IPS DF 19.7 (cell line): ENCODE measurements around the gene CDYL.

Source experiments
- DNase-seq: peaks from one replicate; pipeline ENCODE4 v3.0.0-alpha.2; 2013; ENCODE audit warnings: low read depth, low spot score

CDYL gene

DNA sequence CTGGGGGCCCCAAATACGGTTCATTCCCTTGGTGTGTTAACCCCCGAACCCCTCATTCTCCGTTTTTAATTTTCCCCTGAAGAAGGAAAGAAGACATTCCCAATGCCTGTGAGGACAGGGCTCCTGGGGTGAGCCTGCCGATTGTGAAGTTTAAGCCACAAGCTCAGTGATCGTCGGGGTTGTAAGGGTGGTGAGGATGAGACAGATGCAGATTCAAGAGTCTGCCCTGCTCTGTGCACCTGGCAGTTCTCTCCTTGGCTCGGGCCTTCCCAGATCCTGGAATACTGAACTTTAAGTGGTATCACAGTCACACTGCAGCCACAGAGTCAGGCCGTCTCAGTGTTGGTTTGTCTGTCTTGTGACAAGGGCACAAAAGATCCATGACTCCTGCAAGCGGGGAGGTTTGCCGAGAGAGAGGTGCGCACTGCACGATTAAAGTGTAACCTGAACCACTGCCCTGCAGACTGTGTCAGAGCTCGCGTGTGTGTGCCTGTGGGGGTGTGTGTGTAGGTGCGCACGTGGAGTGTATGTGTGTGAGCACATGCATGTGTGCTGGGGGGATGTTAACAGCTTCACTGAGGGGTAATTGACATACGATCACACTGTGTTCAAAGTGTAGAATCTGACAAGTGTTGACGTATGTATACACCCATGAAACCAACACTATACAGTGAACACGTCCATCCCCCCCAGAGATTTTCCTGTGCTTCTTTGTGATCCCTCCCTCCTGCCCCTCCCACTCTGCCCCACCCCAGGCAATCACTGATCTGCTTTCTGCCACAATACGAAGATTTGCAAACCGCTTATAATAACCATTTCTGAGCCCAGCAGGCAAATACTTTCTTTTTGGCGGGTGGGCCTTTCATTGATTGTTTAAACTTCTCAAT, 188.7 kb downstream of the CDYL start:
- DNase-seq = no peak

DNA sequence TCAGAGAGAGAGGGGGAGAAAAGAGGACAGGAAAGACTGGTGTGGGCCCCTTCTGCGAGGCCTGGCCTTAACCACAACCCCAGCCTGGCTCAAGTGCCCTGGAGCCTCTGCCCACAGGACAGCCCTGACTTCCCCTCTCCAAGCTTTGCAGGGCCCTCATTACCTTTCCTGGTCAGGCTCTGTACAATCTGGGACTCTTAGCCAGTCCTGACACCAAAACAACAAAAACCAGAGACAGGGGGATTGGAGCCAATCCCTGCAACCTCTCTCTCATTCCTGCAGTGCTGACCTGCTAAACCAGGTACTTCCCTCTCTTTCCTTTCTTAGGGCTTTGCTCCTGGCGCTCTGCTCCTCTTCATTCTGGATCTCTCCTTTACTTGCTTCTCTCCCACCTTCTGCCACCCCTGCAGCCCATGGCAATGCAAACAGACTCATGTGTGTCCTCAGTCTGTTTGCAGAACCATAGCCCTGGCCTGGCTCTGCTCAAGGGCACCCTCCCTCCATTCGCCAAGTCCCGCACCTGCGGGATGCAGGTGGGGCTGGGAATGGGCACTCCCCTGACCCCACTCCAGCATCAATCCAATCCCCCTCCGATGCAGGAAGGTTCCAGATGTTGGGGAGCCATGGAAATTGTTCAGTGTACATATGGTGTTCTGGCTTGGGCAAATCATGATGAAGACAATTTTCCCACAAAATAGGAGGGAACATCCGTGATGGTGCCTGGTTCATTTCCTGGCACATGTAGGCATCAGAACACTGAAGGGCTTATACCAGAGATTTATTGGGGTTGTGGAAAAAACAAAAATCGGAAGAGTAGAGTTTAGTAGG, 189.6 kb downstream of the CDYL start:
- DNase-seq = no peak

DNA sequence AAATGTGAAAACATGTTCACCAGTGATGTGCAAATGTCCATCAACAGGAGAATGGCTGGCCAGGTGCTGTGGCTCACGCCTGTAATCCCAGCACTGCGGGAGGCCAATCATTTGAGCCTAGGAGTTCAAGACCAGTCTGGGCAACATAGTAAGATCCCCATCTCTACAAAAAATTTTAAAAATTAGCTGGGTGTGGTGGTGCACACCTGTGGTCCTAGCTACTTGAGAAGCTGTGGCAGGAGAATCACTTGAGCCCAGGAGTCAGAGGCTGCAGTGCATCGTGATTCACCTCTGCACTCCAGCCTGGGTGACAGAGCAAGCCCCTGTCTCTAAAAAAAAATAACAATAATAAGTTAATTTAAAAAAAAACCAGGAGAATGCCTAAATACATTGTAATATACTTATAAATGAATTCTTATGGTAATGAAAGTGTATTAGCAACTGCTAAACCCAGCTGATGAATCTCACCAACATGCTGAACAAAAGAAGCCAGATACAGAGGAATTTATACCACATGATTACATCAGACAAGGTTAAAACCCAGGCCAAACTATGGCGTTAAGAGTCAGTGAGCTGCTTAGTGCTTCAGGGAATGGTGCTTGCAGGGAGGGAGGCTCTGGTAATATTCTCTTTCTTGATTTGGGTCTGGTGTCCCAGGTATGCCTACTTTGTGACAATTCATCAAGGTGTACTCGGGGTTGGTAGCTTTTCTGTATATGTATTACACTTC, 191.3 kb downstream of the CDYL start:
- DNase-seq = no peak

DNA sequence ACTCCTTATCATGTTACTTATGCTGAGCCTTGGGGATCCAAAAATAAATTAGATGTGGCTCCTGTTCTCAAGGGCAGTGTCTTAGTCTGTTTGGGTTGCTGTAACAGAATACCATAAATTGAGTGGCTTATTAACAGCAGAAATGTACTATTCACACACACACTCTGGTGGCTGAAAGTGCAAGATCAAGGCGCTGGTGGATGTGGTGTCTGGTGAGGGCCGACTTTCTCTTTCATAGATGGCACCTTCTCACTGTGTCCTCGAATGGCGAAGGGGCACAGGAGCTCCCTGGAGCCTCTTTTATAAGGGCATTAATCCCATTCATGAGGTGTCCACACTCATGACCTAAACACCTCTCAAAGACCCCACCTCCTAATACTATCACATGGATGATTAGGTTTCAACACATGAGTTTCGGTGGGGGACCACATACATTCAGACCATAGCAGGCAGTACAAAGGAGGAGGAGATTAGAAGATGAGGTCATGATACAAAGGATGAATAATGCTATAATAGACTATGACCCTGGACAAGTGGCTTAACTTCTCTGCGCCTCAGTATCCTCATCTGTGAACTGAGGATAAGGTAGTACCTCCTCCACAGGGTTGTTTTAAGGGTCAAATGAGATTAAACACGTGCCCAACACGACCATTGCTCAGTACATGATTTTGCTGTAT, 193.5 kb downstream of the CDYL start:
- no peak for DNase-seq

DNA sequence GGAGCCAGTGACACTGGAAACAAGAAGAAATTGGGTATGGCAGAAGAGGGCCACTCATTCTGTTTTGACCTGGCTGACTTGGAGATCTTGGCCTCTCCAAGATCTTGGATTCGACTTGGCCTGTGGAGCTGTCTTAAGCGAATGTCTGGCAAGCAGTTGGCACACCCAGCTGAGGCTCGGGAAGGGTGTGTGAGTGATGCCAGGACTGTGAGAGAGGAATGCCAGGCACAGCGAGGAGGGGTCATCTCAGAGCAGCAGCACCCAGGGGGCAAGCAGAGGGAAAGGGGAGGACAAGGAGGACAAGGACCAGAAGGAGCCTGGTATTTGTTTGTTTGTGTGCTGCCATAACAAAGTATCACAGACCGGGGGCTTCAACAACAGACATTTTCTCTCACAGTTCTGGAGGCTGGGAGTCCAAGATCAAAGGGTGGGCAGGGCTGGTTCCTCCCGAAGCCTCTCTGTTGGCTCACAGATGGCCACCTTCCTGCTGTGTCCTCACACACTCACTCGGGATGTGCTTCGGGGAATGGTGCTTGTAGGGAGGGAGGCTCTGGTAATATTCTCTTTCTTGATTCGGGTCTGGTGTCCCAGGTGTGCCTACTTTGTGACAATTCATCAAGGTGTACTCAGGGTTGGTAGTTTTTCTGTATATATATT, 194.7 kb downstream of the CDYL start:
- no peak for DNase-seq

DNA sequence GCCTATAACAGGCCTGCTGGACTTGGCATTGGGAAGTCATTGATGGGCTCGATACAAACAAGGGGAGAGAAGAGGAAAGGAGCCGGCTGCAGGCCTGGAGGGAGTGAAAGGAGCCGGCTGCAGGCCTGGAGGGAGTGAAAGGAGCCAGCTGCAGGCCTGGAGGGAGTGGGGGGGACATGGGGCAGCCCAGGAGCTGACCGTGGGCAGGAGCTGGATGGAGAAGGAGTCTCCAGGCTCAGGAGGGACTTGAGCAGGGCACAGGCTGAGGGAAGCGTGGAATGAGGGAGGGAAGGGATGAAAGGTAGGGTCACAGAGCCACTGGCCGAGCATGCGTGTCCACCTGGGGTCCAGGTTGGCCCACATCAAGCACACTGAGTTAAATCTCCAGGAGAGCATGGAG, 195.6 kb downstream of the CDYL start:
- DNase-seq = no peak

DNA sequence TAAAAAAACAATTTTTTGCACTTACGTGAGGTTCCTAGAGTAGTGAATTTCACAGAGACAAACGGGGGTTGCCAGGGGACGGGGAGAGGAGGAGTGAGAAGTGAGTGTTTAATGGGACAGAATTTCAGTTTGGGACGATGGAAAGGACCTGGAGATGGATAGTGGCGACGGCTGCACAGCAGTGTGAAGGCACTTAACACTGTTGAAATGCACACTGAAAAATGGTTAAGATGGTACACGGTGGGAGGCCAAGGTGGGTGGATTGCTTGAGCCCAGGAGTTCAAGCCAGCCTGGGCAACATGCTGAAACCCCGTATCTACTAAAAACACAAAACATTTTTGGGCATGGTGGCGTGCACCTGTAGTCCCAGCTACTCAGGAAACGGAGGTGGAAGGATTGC, 196.2 kb downstream of the CDYL start:
- no peak for DNase-seq

DNA sequence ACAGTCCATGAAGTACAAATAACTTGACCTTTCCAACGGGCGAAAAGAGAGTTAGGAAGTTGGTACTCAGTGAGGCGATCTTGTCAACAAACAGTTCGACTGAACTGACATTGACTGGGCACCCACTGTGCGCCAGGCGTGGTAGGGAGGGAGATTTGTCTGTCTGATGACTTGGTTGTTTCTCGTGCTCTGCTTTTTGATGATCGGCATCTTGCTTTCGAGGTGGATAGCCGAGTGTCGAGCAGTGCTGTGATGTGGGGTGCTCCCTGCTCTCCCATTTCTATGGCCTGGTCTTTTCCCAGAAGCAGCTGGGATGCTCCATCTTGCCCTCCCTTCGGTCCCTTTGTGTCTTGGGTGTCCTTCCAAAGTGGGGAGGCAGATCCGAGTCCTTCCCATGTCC, 197.2 kb downstream of the CDYL start:
- DNase-seq = no peak

DNA sequence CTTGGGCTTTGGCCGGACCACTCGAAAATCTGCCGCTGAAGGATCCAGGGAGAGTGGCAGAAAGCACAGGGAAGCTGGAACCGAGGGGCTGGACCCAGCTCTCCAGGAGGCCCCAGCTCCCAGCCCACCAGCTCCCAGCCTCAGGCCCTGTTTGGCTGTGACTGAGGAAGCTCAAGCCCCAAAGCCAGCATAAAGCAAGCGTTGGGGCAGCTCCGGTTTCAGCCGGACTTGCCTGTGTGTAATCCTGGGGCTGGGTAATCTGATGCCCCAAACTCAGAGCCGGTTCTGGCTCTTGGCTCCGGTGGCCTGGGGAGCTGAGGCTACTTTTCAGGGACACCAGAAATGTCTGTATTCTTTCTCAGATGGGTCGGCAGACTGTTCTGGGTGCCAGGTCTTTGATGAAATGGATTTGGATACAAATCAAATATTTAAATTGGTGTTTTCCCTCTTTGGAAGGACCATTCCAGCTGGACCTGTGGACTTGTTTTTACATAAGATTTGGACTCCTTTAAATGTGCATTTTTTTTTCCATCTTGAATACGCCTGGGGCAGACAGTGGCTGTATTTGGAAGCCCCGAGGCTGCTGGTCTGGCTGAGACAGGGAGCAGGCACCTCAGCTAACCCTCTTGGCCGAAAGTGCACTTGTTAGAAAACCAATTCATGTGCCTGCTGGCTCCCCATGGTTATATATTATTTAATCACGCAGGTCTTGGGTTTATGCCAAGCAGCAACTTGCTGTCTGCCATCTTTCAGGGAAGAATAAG, 198.0 kb downstream of the CDYL start:
- peak; percentile 70 for DNase-seq

DNA sequence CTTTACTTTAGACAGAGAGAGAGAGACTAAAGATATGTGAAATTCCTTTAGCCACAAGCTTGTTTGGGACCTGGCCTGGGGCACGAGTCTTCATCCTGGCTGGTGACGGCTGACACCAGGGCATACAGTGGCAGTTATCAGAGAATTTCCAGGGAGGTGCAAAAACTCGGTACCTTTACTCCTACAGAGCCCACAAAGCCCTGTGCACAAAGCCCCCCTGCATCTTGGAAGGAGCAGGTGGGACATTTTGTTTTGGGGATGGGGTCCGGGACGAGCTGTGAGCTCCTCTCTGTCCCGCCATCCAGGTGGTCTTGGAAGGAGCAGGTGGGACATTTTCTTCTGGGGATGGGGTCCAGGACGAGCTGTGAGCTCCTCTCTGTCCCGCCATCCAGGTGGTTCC, 198.8 kb downstream of the CDYL start:
- no peak for DNase-seq

DNA sequence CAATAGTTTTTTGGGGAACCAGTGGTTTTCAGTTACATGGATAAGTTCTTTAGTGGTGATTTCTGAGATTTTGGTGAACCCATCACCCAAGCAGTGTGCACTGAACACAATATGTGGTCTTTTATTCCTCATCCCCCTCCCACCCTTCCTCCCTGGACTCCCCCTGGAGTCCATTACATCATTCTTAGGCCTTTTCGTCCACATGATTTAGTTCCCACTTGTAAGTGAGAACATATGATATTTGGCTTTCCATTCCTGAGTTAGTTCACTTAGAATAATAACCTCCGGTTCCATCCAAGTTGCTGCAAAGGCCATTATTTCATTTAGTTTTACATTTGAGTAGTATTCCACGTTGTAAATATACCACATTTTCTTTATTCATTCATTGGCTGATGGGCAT, 199.3 kb downstream of the CDYL start:
- DNase-seq = no peak

DNA sequence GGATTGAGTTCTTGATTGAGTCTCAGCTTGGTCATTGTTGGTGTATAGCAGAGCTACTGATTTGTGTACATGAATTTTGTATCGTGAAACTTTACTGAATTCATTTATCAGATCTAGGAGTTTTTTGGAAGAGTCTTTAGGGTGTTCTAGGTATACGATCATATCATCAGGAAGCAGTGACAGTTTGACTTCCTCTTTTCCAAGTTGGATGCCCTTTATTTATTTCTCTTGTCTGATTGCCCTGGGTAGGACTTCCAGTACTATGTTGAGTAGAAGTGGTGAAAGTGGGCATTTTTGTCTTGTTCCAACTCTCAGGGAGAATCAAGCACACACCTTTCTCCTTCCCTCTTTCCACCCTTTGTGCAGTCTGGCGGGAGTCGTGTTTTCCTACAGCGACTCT, 201.3 kb downstream of the CDYL start:
- DNase-seq = no peak

DNA sequence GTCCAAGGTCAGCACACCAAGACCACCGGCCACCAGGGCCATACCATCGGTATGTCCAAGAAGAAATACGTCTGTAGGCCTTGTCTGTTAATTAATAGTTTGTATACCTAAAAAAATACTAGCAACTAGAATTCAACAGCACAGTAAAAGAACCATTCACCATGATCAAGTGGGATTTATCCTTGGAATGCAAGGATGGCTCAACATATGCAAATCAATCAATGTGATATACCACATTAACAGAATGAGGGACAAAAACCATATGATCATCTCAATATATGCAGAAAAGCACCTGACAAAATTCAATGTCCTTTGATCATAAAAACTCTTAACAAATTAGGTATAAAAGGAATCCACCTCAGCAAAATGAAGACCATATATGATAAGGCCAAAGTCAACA, 203.2 kb downstream of the CDYL start:
- no peak for DNase-seq

DNA sequence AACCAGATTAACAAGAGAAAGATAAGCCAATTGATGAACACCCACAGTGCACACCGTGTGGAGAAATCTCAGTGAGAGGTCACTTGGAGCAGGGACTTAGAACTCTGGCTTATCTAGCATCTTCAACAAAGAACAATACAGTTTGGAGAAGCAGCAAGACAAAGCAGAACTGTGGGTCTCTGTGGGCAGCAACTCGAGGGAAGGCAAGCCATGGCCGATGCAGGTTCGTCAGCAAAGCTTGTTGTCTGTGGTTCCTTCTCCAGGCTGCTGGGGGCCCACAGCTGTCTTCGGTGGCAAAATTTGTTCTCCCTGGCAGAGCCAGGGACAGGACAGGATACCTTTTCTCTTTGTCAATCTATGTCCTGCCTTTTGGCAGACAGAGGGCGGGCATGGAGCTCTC, 205.6 kb downstream of the CDYL start:
- no peak for DNase-seq

DNA sequence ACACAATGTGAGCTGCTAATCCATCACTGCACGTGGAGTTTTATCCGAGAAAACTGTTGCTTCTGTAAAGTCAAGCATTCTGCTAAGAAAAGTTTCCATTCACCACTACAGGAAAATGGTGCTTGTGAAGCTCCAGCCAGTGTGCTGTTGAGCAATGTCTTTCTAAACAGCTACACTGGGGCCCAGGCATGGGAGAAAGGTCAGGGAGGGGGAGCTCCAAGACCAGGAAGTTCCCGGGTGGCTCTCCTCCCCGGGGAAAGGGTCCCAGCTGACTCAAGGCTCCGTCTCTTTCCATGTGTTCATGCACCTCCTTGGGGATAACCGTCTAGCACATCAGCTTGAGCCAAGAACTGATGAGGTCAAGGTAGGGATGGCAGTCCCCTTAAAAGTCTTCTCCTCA, 207.1 kb downstream of the CDYL start:
- DNase-seq = no peak

DNA sequence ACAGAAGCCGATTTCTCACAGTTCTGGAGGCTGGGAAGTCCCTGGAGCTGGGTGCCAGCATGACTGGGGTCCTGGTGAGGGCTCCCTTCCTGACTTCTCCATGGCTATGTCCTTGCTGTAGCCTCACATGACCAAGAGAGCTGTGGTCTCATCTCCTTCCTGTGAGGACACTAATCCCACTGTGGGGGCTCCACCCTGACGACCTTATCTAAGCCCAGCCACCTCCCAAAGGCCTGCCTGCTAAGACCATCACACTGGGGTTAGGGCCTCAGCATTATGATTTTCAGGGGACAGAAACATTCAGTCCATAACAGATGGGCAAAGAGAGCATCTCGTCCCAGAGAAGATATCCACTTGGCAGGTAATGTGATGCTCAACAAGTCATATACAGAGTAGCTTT, 210.8 kb downstream of the CDYL start:
- DNase-seq = no peak

DNA sequence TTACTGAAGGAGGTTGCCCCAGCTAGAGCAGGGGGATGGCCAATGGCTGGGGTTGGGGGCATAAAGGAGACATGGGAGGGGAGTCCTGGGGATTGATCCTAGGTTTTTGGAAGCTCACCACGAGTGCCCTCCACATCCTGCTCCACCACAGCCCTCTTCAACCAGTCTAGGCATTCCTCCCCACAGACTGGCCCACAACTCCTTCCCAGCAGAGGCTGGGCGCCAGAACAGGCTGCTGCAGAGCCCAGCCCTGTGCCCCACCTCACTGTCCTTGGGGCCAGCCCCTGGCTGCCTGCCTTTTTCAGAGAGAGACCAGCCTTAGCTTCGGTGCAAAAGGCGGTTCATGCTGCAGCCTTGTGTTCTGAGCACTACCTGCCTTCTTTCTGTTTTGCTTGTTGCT, 211.2 kb downstream of the CDYL start:
- no peak for DNase-seq

DNA sequence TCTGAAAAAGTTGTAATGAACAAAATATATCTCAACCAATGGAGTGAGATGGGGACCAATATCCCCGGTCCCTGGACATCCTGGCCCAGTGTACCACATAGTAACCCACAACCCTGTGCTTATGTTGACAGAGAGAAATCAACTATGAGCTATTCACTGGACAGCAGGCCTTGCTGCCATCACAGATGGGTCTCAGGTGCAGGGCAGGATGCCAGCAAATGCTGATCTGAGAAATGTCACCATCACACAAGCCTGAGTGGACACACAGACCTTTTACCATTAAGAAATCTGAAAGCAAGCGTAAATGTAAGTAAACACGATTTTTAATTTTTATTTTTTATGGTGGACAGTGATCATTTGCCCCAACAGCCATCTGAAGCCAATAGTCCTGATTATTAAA, 218.5 kb downstream of the CDYL start:
- DNase-seq = no peak

DNA sequence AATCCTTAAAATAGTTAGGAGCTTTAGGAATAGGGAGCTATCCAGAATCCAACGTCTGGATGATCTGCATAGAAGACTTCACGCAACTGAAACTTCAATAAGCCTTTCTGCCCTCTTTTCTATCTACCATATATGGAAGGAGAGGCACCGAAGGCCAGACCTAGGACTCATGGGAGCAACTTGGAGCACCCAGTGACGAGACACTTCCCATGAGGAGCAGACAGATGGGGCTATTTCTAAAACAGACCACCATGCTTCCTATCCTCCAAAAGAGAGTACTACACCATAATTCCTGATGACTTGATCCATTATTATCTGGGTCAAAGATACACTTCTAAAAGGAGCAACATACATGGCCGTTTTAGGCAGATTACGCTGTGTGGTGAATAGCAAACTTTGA, 221.7 kb downstream of the CDYL start:
- no peak for DNase-seq

DNA sequence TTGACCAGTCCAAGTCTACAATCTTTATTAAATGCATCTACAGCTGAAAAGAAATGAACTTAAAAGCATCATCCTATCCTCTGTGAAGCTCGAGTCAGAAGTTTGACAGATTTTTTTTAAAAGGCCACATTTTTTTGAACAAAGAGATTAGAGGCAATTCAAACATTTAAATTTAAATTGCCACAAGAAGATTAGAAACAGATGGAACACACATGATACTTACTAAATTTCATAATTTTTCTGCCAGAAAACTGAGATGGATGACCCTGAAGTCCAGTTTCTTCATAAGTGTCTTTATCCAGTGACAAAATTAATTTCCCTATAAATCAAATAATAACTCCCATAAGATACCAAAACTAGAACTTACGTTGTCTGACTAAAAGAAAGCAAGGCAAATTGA, 223.4 kb downstream of the CDYL start:
- DNase-seq = no peak
